Keratinocyte (primary cell): ENCODE data around the gene ZNF451. TPM values are rescaled to one million over a fixed set of nuclear protein-coding genes. Genes with fewer than 3 reads are reported as not detected.

ENCODE experiments used
- DNase-seq: peaks from one replicate; pipeline ENCODE4 v3.0.0-alpha.2; 2011; ENCODE audit warnings: low read depth, missing footprints, low spot score
- FAIRE-seq: peaks from 2 replicates; lab custom pipeline; 2011; peaks lifted over from hg19 to GRCh38; lab: Jason Lieb, UNC
- H2AFZ ChIP-seq: 2 replicates; pipeline ENCODE4 v1.6.0; 2012; ENCODE audit warnings: low read length, control low read depth, inconsistent platforms; ENCODE audit not compliant: control insufficient read depth
- H3K27ac ChIP-seq: 2 replicates; pipeline ENCODE4 v1.5.1; 2011; ENCODE audit warnings: low read length; ENCODE audit not compliant: control insufficient read depth, insufficient read depth
- H3K27me3 ChIP-seq: 3 replicates; pipeline ENCODE4 v1.6.0; 2011; ENCODE audit warnings: low read length; ENCODE audit not compliant: control insufficient read depth, insufficient read depth; ENCODE audit errors: extremely low read depth
- H3K36me3 ChIP-seq, 2 experiments: 2 replicates in 1 of 2; 3 replicates in 1 of 2; pipeline ENCODE4 v1.5.1; 2011; ENCODE audit warnings: low read length in 2 of 2, mild to moderate bottlenecking in 1 of 2; ENCODE audit not compliant: control insufficient read depth in 2 of 2, insufficient read depth in 2 of 2; ENCODE audit errors: extremely low read depth in 1 of 2
- H3K4me1 ChIP-seq: 3 replicates; pipeline ENCODE4 v1.5.1; 2011; ENCODE audit warnings: low read length; ENCODE audit not compliant: control insufficient read depth, insufficient read depth; ENCODE audit errors: extremely low read depth
- H3K4me2 ChIP-seq: 3 replicates; pipeline ENCODE4 v1.6.0; 2011; ENCODE audit warnings: low read depth, low read length; ENCODE audit not compliant: control insufficient read depth, insufficient read depth; ENCODE audit errors: extremely low read depth
- H3K4me3 ChIP-seq, 3 experiments: fragments of 200-600 bp in 1 of 3; sonication (generic) in 1 of 3; 2 replicates in 2 of 3; 3 replicates in 1 of 3; pipeline ENCODE4 v1.5.1; 2011 to 2016; ENCODE audit warnings: low read length in 3 of 3, mild to moderate bottlenecking in 3 of 3, control low read depth in 2 of 3, inconsistent platforms in 1 of 3, low read depth in 1 of 3, mixed read lengths in 1 of 3, mixed run types in 1 of 3, moderate library complexity in 1 of 3; ENCODE audit not compliant: control insufficient read depth in 2 of 3, insufficient read depth in 2 of 3; ENCODE audit errors: extremely low read depth in 1 of 3
- H3K79me2 ChIP-seq: 2 replicates; pipeline ENCODE4 v1.6.0; 2012; ENCODE audit warnings: low read length; ENCODE audit not compliant: control insufficient read depth, insufficient read depth
- H3K9ac ChIP-seq: 3 replicates; pipeline ENCODE4 v1.6.0; 2011; ENCODE audit warnings: low read length; ENCODE audit not compliant: control insufficient read depth, insufficient read depth; ENCODE audit errors: extremely low read depth
- H3K9me1 ChIP-seq: 3 replicates; pipeline ENCODE4 v1.6.0; 2011; ENCODE audit warnings: low read length; ENCODE audit not compliant: control insufficient read depth, insufficient read depth; ENCODE audit errors: extremely low read depth
- H3K9me3 ChIP-seq: 2 replicates; pipeline ENCODE4 v1.5.1; 2012; ENCODE audit warnings: low read depth, low read length; ENCODE audit not compliant: control insufficient read depth
- H4K20me1 ChIP-seq: 3 replicates; pipeline ENCODE4 v1.6.0; 2011; ENCODE audit warnings: low read length; ENCODE audit not compliant: control insufficient read depth, insufficient read depth; ENCODE audit errors: extremely low read depth
- CTCF ChIP-seq, 3 experiments: IDR thresholded peaks in 1 of 3; conservative IDR thresholded peaks in 1 of 3; optimal IDR thresholded peaks in 1 of 3; 2 replicates in 2 of 3; 3 replicates in 1 of 3; pipeline versions ENCODE3 to v1.5.1; 2011; ENCODE audit warnings: low read length in 3 of 3, mild to moderate bottlenecking in 3 of 3, moderate library complexity in 2 of 3, control low read depth in 1 of 3, inconsistent platforms in 1 of 3; ENCODE audit not compliant: insufficient read depth in 2 of 3; ENCODE audit errors: extremely low read depth in 1 of 3
- EZH2 ChIP-seq: IDR thresholded peaks from one replicate; pipeline ENCODE4 v1.6.1; 2012; ENCODE audit warnings: inconsistent platforms, mild to moderate bottlenecking, low read length, moderate library complexity
- dilution Hi-C: fragments of 300-500 bp; cut with MboI; formaldehyde crosslinking; loops from one replicate; pipeline ENCODE4 v1.7.0; 2020; ENCODE audit warnings: low sequenced_read_pairs; ENCODE audit not compliant: extremely low pct_ligation_motif_present
- polyA plus RNA-seq, 5 experiments: library from polyadenylated mRNA; depleted of rRNA in 3 of 5; stranded (reverse) in 3 of 5; stranded (forward) in 1 of 5; unstranded in 1 of 5; fragments of >200 nt; gene quantifications; 1 replicate in 1 of 5; 2 replicates in 3 of 5; 3 replicates in 1 of 5; pipeline versions ENCODE4 v1.2.1 to v1.2.3, GENCODE V29; 2011 to 2012; ENCODE audit warnings: missing spikeins in 2 of 5, low read depth in 1 of 5, low replicate concordance in 1 of 5

ZNF451 gene
- polyA plus RNA-seq, 1 donor (not counting 4 experiments of a cell fraction or from before 2014, with no cell fraction given) = 32.1 TPM

GRCh38 chr6:57085471-57085870 is 4.5 kb upstream of the ZNF451 start:
- no peak for DNase-seq
- Histone ChIP-seq H3K27ac (no peak overlapping the region), H4K20me1 (no peaks in the 10 kb centered on the region), H3K4me3 (no peak overlapping the region), H3K9ac (no peak overlapping the region), H3K9me1 (no peaks in the 10 kb centered on the region), H2AFZ (no peak overlapping the region), H3K36me3 (no peaks in the 10 kb centered on the region), H3K79me2 (no peaks in the 10 kb centered on the region), H3K4me1 (peaks cover 5% of the 10 kb centered on the region), H3K9me3 (no peaks in the 10 kb centered on the region), H3K4me2 (no peak overlapping the region), H3K27me3 (no peaks in the 10 kb centered on the region)
- dilution Hi-C loops = no loop called here
- no peak for FAIRE-seq
- TF ChIP-seq EZH2 = no peak
- TF ChIP-seq CTCF (optimal IDR thresholded peaks at IDR 0.05 in 1 of 3, IDR thresholded peaks at IDR 0.05 in 1 of 3, conservative IDR thresholded peaks at IDR 0.05 in 1 of 3; ENCODE audit: extremely low read depth in 1 of 3, insufficient read depth in 2 of 3, low read length in 3 of 3) = no peak

- TF ChIP-seq EZH2 (no peak), CTCF (optimal IDR thresholded peaks at IDR 0.05 in 1 of 3, IDR thresholded peaks at IDR 0.05 in 1 of 3, conservative IDR thresholded peaks at IDR 0.05 in 1 of 3; ENCODE audit: extremely low read depth in 1 of 3, insufficient read depth in 2 of 3, low read length in 3 of 3) (no peak)
- dilution Hi-C loops = no loop called here
- FAIRE-seq = no peak
Observed at GRCh38 chr6:57086843-57087242, 3.1 kb upstream of the ZNF451 start.

More at GRCh38 chr6:57086843-57087242, 3.1 kb upstream of the ZNF451 start:
- DNase-seq = no peak
- H3K4me2 ChIP-seq = no peak overlapping the region
- H3K9ac ChIP-seq = no peak overlapping the region
- no peaks in the 10 kb centered on the region for H3K9me3 ChIP-seq
- no peaks in the 10 kb centered on the region for H3K9me1 ChIP-seq
- H3K36me3 ChIP-seq = peaks cover 2 to 5% of the 10 kb centered on the region in 2 experiments
- peaks cover 11% of the 10 kb centered on the region for H3K4me1 ChIP-seq
- no peak overlapping the region for H3K4me3 ChIP-seq
- H2AFZ ChIP-seq = no peak overlapping the region
- H3K27ac ChIP-seq = no peak overlapping the region
- H3K27me3 ChIP-seq = no peaks in the 10 kb centered on the region
- peaks cover 6% of the 10 kb centered on the region for H3K79me2 ChIP-seq
- H4K20me1 ChIP-seq = peaks cover 3% of the 10 kb centered on the region
